NCI-H446 treated with DMSO at 0.1 percent for 48 hours (cell line): Measurements from ENCODE around the gene MYL7.

ENCODE experiments used
- DNase-seq: peaks from one replicate; lab custom pipeline; 2025; lab: John Stamatoyannopoulos, UW

Gene MYL7

DNA sequence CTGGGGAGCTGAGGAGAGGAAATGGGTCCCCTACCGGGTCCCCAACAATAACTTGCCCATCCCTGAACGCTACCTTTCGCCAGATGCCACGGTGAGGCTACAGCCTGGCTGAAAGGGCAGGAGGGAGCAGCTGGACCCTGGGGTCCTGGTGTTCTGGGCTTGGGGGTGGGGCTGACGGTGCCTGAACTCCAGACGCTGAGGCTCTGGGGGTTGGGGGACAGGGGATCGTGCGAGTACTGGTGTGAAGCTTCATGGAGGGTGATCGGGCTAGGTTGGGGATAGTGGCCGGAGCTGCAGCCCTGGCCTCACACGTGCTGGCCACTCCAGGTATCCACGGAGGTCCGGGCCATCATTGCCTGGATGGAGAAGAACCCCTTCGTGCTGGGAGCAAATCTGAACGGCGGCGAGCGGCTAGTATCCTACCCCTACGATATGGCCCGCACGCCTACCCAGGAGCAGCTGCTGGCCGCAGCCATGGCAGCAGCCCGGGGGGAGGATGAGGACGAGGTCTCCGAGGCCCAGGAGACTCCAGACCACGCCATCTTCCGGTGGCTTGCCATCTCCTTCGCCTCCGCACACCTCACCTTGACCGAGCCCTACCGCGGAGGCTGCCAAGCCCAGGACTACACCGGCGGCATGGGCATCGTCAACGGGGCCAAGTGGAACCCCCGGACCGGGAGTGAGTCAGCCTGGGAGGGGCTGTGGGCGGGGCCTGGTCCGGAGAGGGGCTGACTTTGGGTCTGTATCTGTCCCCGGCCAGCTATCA lies 28.7 kb downstream of the MYL7 start:
- no peak for DNase-seq

DNA sequence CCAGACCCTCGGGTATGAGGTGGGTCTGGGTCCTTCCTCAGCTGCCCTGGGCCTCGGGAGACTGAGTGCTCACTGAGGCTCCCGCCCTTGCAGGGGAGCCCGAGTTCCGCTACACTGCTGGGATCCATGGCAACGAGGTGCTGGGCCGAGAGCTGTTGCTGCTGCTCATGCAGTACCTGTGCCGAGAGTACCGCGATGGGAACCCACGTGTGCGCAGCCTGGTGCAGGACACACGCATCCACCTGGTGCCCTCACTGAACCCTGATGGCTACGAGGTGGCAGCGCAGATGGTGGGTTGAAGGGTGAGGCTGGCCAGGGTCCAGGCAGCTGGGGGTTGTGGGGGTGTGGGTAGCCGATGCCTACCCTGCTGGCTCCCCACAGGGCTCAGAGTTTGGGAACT lies 29.4 kb downstream of the MYL7 start:
- DNase-seq = no peak

DNA sequence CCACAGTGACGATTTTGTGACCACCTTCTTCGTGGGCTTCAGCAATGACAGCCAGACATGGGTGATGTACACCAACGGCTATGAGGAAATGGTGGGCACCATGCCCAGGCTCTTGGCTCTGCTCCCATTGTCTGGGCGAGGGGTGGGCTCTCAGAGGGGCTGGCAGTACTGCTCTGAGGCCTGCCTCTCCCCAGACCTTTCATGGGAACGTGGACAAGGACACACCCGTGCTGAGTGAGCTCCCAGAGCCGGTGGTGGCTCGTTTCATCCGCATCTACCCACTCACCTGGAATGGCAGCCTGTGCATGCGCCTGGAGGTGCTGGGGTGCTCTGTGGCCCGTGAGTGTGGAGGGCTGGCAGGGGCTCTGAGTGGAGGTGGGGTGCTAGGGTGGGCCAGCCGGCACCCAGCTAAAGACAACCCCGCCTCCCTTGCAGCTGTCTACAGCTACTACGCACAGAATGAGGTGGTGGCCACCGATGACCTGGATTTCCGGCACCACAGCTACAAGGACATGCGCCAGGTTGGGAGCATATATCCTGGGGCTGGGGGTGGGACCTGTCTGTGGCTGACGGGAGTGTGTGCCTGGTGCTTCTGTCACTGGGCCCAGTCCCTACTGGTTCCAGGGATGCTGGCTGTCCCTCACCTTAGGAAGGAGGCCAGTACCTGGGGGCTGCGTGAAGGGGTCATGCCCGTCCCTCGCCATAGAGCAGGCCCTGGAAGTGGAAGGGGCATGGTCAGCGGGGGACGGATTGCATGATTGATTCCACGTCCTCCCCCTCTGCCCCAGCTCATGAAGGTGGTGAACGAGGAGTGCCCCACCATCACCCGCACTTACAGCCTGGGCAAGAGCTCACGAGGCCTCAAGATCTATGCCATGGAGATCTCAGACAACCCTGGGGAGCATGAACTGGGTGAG lies 30.2 kb downstream of the MYL7 start:
- no peak for DNase-seq

DNA sequence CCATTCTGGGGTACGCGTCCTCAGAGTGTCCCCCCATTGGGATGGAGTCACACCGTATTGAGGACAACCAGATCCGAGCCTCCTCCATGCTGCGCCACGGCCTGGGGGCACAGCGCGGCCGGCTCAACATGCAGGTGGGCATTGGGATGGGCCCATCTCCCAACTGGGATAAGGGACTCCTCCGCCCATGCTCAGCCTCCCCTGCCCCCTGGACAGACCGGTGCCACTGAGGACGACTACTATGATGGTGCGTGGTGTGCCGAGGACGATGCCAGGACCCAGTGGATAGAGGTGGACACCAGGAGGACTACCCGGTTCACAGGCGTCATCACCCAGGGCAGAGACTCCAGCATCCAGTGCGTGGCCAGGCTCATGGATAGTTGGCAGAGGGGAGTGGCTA lies 31.1 kb downstream of the MYL7 start:
- DNase-seq = no peak

DNA sequence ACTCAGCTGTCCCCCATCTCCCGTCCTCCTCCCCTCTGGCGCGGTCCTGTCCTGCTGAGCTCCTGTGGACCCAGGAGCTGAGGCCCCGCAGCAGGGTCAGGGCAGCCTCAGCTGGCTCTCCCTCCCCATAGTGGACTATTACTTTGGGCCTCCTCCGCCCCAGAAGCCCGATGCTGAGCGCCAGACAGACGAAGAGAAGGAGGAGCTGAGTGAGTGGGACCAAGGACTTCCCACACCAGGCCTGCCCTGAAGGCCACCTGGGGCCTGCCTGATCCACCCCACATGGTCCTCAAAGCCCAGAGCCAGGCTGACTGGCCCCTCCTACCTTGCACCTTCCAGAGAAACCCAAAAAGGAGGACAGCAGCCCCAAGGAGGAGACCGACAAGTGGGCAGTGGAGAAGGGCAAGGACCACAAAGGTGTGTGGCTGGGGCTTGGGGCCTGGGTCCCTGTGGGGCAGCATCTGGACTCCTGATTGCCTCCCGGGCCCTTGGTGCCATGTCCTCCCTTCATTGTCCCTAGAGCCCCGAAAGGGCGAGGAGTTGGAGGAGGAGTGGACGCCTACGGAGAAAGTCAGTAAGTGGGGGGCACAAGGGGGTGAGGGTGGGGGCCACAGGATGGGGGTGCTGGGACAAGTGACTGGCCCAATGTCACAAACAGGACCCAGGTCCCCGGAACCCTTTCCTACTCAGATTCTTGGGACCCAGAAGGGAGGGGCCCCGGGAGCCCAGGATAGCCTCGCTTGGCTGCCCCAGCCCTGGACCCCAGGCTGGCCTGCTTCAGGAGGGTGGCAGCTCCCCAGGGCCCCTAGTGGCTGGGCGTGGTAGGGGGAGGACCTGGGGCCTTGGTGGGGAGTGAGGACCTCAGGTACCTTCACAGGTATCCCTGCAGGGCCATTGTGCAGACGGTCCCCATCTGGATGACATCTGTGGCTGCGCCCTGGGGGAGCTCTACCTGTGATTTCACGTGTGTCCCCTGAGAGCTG lies 32.1 kb downstream of the MYL7 start:
- DNase-seq = no peak

DNA sequence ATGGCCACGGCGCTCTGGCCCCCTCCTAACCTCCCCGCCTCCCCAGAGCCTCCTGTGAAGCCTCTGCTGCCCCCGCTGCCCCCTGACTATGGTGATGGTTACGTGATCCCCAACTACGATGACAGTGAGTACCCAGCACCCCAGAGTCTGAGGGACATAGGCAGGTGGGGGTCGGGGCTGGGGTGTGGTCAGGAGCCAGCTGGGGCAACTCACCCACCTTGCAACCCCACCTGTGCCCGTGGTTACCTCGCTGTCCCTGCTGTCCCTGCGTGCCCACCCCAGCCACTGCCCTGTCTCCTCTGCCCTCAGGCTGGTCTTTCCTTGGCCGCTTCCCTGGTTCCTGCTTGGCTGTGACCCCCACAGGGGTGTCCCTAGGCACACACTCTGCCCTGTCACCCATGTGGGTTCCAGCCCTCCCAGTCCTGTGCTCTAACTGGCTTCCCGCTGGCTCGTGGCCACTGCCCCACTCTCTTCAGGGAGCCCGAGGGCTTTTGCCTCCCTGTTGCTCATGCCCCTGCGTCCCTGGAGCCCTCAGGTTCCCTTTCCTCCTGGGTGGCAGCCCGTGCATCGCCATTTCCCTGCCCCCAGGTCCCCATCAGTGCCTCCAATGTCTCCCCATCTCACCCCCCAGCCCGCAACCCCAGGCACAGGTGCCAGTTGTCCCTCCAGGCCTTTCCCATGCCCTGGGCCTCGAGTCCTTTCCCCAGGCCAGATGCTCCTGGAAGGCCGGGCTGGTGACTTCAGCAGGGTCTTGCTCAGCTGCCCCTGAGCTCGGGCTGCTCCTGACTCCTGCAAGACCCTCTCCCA lies 33.0 kb downstream of the MYL7 start:
- no peak for DNase-seq

DNA sequence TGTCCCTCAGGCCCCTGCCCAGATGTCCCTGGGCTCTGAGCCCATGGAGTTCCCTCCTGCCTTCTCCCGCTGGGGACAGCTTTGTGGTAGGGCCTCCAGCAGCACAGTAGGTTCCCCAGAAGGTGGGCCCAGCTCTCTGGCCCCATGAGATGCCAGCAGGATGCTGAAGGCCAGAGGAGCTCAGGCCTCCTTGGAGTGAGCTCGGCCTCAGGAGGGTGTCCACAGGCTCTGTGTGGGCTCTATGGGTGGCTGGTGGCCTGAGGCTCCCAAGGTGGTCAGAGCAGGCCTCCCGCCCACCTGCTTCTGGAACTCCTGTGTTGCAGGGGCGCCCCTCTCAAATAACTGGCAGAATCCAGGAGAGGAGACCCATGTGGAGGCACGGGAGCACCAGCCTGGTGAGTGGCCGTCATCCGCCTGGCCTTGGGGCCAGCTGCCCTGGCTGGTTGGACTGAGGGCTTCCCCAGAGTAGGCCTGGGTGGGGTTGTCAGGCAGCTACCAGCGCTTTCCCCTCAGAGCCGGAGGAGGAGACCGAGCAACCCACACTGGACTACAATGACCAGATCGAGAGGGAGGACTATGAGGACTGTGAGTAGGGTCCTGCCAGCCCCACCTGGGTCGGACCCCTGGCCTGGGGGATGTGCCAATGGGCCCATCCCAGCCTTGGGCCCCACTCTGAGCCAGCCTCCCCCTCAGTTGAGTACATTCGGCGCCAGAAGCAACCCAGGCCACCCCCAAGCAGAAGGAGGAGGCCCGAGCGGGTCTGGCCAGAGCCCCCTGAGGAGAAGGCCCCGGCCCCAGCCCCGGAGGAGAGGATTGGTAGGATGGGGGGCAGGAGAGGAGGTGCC lies 33.8 kb downstream of the MYL7 start:
- no peak for DNase-seq

DNA sequence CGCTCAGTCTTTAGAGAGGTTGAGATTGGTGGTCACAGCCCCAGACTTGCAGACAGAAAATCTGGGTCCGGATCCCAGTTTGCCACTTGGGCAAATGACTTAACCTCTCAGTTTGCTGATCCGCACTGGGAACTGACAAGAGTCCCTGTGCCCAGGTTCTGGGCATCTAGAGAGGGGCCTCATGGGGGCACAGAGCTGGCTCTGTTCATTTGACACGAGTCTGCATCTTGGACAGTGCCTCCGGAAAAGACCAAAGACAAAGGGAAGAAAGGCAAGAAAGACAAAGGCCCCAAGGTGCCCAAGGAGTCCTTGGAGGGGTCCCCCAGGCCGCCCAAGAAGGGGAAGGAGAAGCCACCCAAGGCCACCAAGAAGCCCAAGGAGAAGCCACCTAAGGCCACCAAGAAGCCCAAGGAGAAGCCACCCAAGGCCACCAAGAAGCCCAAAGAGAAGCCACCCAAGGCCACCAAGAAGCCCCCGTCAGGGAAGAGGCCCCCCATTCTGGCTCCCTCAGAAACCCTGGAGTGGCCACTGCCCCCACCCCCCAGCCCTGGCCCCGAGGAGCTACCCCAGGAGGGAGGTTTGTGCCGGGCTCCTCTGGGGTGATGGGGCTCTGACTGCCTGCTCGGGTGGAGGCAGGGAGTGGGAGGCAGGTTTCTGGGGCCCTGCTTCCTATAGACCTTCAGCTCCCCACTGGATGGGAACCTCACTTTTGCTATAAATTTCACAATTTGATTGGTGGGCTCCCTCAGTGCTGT lies 34.6 kb downstream of the MYL7 start:
- DNase-seq = no peak

DNA sequence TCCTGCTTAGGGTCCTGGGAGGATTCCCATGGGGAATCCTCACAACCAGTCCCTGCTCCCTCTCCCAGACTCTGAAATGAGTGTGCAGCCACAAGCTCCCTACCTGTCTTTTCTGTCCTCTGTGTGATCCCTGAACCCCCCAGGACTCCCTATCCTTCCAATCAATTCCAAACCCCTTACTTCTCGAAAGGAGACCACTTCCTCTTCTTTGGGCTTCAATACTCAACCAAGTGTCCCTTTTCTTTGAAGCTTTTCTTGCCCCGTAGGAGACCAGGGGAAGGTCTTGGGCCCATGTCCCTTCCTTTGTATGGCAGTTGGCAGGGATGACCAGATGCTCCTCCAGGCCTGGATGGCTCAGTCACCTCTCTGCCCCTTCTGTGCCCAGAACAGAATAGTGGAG lies 35.3 kb downstream of the MYL7 start:
- no peak for DNase-seq

DNA sequence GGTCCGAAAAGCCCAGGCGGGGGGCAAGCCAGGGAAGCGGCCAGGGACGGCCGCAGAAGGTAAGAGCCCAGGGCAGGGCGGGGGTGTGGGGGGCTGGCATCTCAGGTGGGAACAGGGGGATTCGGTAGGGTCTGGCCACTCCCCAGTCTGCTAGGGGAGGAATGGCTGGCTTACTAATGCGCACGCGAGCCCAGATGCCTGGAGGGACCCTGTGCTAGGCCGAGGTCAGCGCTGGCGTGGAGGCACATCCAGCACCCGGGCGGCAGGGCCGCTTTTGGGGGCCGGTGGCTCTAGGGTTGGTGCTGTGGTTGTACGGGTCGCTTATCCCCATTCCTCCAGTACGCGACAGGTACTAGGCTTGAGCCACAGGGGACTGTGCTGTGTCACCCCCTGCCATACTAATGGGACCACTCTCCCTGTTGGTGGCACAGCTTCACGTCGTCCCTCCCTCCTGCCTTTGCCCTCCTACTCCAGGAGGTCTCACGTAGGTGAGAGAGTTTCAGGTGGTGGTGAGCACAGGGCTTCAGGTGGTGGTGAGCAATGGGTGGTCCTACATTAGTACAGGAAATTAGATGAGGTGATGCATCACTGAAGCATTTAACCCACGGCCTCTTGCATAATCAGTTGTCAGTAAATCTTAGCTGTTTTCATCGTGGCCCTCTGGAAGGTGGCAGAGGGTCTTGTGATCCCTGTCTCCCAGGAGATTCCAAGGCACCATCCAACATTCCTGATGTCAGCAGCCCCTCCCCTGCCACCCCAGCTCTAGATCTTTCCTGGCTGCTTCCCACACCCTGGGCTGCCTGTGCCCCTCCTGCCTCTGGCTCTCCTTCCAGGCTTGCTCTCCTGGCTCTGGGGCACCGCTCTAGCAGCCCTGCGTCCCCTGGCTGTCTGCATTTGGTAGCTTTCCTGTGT lies 36.0 kb downstream of the MYL7 start:
- no peak for DNase-seq

DNA sequence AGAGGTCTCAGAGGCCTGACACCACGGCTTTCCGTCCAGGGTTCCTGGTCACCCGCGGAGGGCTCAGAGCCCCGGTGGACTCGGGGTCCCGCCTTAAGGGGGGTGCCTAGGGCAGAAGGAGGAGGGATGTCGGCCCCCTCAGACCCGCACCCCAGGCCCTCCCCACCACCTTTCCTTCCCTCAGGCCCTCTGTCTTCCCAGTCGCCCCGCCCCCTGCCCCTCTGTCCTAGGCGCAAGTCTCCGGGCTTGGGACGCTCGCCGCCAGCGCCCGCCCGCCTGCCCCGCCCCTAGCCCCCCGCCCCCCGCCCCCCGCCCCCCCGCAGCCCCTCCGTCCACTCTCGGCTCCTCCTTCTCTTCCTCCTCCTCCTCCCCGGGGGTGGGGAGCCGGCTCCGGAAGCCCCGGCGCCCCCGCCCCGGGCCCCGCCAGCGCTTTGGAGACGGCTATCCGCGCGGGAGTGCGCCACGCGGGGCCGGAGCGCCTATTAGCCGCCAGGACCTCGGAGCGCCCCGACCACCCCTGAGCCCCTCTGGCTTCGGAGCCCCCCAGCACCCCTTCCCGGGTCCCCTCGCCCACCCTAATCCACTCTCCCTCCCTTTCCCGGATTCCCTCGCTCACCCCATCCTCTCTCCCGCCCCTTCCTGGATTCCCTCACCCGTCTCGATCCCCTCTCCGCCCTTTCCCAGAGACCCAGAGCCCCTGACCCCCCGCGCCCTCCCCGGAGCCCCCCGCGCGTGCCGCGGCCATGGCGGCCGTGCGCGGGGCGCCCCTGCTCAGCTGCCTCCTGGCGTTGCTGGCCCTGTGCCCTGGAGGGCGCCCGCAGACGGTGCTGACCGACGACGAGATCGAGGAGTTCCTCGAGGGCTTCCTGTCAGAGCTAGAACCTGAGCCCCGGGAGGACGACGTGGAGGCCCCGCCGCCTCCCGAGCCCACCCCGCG lies 36.9 kb downstream of the MYL7 start, which contains the start of gene AEBP1:
Gene AEBP1, plus strand, starts transcription at position 423 of the 937 bp plus-strand sequence. Its CDS starts 321 bp downstream, at position 744.
- DNase-seq = no peak

DNA sequence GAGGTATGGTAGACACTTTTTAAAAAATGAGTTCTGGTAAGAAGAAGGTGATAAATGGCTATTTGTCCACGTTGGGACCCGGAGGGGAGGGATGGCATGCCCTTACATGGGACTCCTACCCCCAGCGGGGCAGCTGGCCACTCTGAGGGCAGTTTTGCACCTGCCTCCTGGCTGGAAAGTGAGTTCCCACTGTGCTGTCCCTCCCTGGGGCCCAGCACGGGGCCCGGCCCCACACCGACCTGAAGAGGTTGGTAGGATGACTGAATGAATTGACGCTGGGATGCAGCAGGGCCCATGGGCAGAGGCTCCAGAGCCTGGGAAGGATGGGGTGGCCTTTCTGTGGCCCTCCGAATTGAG lies 37.6 kb downstream of the MYL7 start:
- DNase-seq = no peak

DNA sequence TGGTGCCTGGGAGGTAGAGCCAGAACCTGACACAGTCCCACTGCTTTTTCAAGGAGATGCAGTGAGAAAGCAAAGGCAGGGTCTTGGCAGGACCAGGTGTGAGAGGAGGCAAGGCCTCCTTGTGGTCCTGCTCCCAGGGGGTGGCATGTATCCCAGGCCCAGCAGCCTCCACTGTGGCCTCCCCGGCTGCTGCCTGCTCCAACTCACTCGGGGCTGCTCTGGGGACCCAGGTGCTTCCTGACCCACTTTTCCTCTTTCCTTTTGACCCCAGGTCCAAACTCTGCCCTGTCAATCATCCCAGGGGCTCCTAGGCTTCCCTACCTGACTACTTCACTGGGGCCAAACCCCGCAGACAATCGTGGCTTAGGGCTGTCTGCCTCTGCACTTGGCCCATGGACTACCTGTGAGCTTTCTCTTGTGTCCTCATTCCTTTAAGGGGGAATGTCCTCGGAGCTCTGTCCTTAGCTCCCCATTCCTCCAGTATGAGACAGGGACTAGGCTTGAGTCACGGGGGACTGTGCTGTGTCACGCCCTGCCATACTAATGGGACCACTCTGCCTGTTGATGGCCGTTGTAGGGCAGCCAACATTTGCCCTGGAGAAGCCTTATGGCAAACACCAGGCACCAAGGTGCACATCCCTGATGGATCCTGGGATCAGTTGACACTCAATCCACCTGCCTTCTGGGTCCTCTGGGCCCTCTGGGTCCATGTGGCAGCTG lies 38.1 kb downstream of the MYL7 start:
- DNase-seq = no peak

DNA sequence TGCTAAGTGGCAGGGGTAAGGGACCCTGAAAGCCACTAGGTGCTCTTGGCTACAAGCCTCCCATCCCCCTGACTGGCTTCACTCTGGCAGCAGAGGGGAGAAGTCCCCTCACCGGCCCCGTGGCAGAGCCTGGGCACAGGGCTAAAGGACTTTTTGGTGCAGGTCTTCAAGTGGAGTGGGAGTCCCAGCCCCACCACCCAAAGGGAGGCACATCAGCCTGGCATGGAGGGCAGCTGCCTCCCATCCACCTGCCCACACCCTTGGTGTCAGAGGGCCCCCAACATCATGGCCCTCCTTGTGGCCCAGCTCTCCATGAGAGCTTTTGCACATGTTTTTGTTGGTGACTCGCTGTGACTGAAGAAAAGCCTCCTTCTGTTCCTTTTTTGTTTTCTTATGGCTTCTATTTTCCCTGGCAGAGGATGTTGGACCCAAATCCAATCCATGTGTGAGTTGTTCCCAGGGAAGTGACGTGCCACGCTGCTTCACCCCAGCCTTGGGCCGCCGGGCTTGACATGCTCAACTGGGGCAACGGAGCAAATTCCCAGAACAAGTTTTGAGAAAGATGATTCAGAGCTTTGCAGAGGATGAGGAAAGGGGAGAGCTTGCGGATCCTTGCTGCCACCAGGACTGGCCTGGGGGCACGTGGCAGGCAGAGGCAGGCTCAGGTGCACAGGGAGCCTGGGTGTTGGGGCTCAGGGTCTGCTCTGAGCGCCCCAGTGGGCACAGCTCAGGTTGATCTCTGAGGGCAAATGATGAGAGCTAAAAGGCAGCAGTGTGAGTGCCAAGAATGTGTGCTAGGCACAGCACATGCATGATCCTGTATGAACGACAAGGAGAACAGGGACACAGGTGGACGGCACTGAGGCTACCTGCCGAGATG lies 38.9 kb downstream of the MYL7 start:
- no peak for DNase-seq

DNA sequence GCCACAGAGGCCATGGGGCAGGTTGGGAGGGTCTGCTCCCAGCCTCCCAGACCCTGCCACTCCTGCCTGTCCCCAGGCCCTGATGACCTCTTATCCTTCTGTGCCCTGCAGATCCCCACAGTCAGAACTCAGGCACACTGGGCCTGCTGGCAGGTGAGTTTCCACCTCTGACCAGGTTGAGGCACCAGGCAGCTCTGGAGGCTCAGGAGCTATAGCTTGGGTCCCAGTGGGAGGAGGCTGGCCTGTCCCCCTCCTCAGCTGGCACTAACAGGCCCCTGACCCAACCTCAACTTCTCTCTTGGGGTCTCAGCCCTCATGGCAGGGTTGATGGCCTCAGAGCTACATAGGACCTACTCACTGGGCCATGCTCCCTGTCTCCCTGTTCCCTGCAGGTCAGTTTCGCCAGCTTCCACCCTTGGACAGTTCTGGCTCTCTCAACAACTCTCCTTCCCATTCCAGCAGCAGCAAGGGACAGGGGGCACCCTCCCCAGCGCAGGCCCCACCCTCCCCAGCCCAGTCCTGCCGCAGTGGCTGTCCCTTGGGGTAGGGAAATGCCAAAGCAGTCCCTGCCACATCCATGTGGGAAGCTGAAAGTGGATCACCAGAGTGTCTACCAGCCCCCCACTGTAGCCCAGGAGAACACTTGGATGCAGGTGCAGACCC lies 39.7 kb downstream of the MYL7 start:
- no peak for DNase-seq
